ENCODE results near the gene GPX5.
"Not testable (repeated sequence)": the region's sequence is repeated elsewhere in the genome, so short reads cannot be mapped to it uniquely, and the experiment has no call there.

GPX5 gene

DNA sequence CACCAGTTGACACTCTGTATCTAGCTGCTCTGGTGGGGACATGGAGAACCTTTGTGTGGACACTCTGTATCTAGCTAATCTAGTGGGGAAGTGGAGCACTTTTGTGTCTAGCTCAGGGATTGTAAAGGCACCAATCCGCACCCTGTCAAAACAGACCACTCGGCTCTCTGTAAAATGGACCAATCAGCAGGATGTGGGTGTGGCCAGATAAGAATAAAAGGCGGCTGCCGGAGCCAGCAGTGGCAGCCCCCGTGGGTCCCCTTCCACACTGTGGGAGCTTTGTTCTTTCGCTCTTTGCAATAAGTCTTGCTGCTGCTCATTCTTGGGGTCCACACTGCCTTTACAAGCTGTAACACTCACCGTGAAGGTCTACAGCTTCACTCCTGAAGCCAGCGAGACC, 13.3 kb upstream of the GPX5 start:
- DNase-seq (ENCODE audit: low read depth, low spot score) = not testable (repeated sequence)

- DNase-seq (ENCODE audit: low read depth, low spot score) = no peak
These were observed 10.0 kb upstream of the GPX5 start, which contains the start of gene GPX6 for GRCh38 chr6:28515676-28516075. Gene GPX6 (minus strand): TSS chr6:28515793. CDS start chr6:28515743, 50 bp downstream.

GRCh38 chr6:28517964-28518363, 7.7 kb upstream of the GPX5 start:
- no peak for DNase-seq (ENCODE audit: low read depth, low spot score)

DNA sequence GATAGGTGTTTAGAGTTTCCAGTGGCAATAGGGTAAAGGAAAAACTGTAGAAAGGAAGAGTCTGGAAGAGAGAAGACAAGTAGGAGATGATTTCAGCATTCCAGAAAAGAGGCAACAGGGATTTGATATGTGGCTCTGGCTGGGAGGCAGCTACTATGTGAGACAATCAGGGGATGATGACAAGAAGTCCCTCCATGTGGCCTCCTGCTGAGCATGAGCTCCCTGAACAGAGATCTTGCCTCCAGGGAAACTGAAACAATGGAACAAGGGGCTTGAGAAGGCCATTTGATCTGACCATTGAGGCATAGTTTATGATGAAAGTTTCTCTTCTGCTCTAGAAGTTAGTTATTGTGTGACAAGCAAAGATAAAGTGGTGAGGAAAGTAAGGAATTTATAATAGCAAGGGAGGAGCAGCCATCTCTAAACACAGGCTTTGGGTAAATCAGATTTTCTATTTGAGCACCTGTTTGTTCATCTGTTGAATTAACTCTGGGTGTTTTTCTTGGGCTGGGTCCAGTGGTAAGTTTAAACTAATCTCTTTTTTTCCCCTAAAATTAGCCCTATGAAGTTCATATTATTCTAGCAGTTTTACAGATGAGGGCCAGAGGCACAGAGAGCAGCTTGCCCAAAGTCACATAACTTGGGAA, 3.0 kb upstream of the GPX5 start:
- DNase-seq (ENCODE audit: low read depth, low spot score) = no peak

DNA sequence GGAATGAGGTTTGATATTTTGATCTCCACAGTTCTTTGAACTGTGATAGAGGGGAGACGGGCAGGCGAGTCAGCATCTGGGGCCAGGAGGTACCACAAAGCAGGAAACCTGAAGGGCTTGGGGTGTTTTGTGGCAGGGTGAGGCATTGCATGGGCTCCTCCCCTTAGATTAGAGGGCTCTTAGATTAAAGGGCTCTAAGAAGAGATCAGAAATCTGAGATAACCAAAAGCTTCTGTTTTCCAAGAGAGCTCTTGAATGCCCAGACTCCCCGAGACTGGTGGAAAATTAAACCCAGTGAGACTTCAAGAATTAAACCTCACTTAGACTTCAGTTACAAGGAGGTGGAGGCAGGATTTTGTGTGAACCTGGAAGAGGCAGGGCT, 2.4 kb upstream of the GPX5 start:
- DNase-seq (ENCODE audit: low read depth, low spot score) = no peak

DNA sequence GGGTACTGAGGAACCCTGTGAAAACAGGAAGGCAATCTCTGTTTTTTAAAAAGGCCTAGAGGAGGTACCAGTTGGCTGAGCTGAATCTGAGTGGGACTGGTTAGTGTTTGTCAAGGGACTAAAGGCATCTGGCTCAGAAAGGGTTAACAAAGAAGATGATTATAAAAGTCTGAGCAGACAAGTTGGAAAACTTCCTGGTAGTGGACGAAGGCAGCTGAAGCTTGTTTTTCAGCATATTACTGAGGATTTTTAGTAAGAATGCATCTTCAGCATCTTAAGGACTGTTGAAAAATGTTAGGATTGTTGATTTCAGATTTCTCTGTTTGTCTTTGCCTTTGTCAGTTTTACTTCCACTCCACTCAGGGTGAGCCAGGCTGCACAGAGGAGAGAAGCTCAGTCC, 5.1 kb downstream of the GPX5 start:
- DNase-seq (ENCODE audit: low read depth, low spot score) = no peak

DNA sequence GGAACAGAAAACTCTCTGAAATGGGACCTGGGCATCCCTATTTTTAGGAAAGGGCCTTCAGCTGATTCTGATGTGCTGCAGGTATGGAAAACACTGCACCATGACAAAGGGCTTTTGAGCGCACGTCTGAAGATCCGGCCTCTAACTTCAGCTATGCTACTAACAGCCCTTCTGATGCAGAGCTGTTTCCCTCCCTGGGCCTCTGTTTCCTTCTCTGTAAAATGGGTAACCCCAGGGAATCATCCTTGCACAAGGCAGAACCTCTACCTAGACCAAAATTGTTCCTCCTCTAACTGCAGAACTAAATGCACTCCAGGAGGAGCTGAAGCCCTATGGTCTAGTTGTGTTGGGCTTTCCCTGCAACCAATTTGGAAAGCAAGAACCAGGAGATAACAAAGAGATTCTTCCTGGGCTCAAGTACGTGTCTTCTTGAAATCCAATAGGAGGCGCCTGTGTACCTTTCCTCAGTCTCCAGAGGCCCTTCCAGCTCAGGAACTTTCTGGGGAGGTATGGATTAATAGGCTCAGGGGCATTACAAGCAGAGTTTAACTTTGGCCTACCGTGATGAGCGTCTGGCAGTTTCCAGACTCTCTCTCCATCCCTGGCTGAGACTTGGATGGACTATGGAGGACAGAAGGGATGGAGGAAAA, 5.9 kb downstream of the GPX5 start:
- no peak for DNase-seq (ENCODE audit: low read depth, low spot score)

- no peak for DNase-seq (ENCODE audit: low read depth, low spot score)
These were observed 8.6 kb downstream of the GPX5 start for GRCh38 chr6:28534306-28534705.

GRCh38 chr6:28534875-28535274, 9.2 kb downstream of the GPX5 start:
- DNase-seq (ENCODE audit: low read depth, low spot score) = no peak

- no peak for DNase-seq (ENCODE audit: low read depth, low spot score)
These were observed 11.4 kb downstream of the GPX5 start for GRCh38 chr6:28537065-28537464.

DNA sequence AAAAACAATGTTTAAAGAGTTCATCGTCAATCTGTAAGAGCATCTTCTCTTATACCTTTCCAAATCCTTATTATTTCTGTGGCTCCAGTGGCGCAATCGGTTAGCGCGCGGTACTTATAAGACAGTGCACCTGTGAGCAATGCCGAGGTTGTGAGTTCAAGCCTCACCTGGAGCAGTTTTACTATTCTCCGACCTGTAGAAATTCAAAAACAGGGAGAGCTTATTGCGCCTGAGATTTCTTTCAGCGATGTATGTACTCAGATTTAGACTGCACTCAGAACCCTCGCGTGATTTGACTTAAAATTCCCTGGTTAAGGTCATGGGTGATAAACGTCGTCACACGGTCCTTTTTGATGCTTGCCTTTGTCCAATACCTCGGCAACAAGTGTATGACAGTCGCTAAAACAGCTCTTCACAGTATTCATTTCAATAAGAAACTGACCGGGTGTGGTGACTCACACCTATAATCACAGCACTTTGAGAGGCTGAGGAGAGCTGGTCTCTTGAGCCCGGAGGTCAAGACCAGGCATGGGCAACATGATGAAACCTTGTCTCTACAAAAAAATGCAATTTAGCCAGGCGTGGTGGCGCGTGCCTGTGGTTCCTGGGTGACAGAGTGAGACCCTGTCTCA, 11.9 kb downstream of the GPX5 start:
- peak; percentile 75 for DNase-seq (ENCODE audit: low read depth, low spot score)

DNA sequence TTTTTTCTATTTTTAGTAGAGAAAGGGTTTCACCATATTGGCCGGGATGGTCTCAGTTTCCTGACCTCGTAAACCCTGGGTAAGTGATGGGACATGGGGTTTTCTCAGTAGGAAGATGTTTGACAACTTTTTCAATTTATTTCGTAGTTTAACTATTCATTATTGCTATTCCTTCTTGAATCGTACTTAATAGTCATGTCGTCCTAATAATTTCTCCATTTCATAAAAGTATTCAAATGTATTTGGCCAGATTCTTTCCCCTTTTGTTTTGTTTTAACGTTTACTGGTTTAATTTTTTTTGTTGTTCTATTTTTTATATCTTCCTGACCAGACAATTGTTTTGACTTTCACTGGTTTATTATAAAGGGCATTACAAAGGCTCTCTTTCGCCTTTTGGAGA, 16.3 kb downstream of the GPX5 start:
- DNase-seq (ENCODE audit: low read depth, low spot score) = no peak

DNA sequence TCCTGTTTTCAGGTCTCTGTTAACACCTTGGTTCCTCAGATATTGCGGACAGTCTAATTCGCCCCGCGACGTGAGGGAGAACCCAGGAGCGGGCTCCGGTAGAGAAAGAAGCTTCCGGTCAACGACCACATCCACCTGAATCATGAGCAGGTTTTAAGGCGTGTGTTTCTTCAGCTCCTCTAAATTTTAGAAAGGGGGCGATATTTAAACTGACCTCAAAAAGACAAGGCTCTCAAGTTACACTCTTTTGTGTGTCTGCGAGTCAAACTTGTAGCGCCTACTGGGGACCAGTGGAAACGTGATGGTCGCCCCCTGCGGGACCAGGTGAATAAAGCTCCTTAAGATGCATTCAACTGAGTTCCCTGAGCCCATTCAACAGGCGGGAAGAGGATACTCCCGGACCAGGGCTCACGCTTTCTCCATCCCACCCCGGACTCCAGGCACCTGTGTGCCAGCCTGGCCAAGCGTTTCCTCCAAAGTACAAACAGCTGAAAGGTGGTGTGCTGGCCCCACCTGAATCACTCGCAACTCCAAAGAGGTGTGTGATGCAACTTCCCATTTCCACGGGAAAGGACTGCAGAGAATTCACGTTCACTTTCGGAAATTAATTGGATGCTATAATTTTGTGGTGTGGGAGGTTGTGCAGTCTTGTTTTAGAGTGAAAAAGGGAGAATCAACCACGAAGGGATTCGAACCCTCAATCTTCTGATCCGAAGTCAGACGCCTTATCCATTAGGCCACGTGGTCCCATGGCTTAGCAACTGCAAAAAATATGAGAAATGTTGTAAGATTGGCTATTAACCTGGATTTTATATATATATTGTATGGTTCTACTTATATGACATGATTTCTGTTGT, 17.0 kb downstream of the GPX5 start:
- DNase-seq (ENCODE audit: low read depth, low spot score) = peak; percentile 97

GRCh38 chr6:28543651-28544610, 18.2 kb downstream of the GPX5 start:
- DNase-seq (ENCODE audit: low read depth, low spot score) = no peak

DNA sequence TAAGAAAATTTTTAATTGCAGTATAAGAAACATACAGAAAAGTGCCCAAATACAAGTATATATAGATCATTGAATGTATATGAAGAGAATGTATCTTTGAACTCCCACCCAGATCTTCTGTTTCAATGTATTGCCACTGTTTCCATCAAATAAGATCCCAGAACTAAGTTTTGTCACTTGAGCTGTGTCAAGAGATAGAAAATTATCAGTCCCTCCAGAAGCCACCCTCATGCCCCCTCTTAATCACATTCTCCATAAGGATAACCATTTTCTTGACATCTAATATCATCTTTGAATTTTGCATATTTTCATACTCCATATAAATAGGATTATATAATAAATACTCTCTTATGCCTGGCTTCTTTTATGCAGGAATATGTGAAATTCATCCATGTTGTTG, 20.3 kb downstream of the GPX5 start:
- no peak for DNase-seq (ENCODE audit: low read depth, low spot score)

GRCh38 chr6:28547003-28547402, 21.3 kb downstream of the GPX5 start:
- DNase-seq (ENCODE audit: low read depth, low spot score) = not testable (repeated sequence)

- no peak for DNase-seq (ENCODE audit: low read depth, low spot score)
These were observed 26.4 kb downstream of the GPX5 start for GRCh38 chr6:28551891-28552666.

DNA sequence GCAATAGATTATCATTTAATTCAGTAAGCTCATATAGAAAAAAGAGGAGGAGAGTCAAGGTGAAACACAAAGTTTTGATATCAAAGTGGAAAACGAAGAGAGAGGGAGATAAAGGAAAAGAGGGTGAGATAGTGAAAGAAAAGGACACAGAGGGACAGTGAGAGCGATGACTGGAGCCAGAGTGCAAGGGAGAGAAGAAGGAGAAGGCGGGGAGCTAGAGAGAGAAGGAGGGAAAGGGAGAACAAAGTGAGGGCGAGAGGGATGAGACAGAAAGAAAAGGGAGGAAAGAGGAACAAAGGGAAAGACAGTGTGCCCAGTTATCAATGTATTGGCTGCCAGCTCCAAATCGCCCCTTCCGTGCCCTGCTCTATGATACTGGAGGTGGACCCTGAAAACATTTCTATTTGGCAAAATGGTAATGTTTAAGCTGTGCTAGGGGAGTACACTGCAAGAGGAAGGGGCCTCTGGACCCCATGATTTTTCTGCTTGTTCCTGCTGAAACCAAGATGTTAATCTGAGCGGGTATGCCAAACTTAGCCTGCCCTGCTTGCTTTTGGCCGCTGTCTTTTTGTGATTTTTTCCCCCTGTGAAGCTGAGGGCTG, 27.8 kb downstream of the GPX5 start:
- DNase-seq (ENCODE audit: low read depth, low spot score) = no peak

- no peak for DNase-seq (ENCODE audit: low read depth, low spot score)
These were observed 28.6 kb downstream of the GPX5 start for GRCh38 chr6:28553986-28554881.

Measured in iPS DF 19.7 (cell line).